HCT116 (cell line): Measurements from ENCODE around the gene HOXB9.

Experiments
- CTCF ChIP-seq, 3 experiments: fragments of 200-600 bp in 1 of 3; sonication (generic) in 1 of 3; IDR thresholded peaks in 2 of 3; conservative IDR thresholded peaks in 1 of 3; 2 replicates each; pipeline ENCODE4 v1.5.1; 2012 to 2017; ENCODE audit warnings: low read depth in 2 of 3, low read length in 2 of 3, antibody characterized with exemption in 1 of 3, borderline replicate concordance in 1 of 3, control low read depth in 1 of 3, mild to moderate bottlenecking in 1 of 3, mixed read lengths in 1 of 3, mixed run types in 1 of 3, moderate library complexity in 1 of 3; ENCODE audit not compliant: insufficient read depth in 1 of 3
- EZH2 ChIP-seq: fragments of 200-600 bp; sonication (generic); IDR thresholded peaks from 2 replicates; pipeline ENCODE4 v1.6.1; 2017; ENCODE audit warnings: antibody characterized with exemption, mixed run types

GRCh38 chr17:48593840-48594537 is 32.2 kb downstream of the HOXB9 start:
- no peak for TF ChIP-seq EZH2
- TF ChIP-seq CTCF (IDR thresholded peaks at IDR 0.05 in 2 of 3, conservative IDR thresholded peaks at IDR 0.05 in 1 of 3; ENCODE audit: borderline replicate concordance in 1 of 3, insufficient read depth in 1 of 3, low read depth in 2 of 3, low read length in 2 of 3): peak in 2 of 3 experiments; percentile 33 to 39; a peak in 4 of 6 replicates
